ENCODE data around the gene MAP2K7.
"Not testable (repeated sequence)": the region's sequence is repeated elsewhere in the genome, so short reads cannot be mapped to it uniquely, and the experiment has no call there.

DNA sequence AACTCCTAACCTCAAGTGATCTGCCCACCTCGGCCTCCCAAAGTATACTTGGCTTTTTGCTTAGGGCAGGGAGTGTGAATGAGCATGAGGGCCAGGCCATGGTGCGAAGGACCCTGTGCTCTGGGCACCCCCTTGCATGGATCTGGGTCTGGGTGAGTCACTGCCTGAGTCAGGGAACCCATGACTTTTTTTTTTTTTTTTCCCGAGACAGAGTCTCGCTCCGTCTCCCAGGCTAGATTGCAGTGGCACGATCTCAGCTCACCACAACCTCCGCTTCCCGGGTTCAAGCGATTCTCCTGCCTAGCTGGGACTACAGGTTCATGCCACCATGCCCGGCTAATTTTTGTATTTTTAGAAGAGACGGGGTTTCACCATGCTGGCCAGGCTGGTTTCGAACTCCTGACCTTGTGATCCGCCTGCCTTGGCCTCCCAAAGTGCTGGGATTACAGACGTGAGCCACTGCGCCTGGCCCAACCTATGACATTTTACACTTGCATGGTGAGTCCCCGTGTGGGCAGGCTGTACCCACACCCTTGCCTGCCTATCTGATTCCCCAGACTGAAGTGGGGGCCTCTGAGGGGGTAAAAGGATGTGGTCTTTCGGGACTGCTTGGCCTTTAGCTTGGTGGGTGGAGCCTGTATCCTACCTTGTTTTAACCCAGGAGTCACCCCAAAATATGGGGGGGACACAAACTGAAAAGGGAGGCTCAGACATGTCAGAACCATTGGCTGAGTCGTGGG lies 10.1 kb upstream of the MAP2K7 start:
- not testable (repeated sequence) for TF ChIP-seq EZH2 (IDR thresholded peaks at IDR 0.05; ENCODE audit: low read depth); CTCF (conservative IDR thresholded peaks at IDR 0.05)
